Calu3 (cell line): ENCODE results near the gene FAM229A. TPM values are rescaled to one million over a fixed set of nuclear protein-coding genes. Genes with fewer than 3 reads are reported as not detected.

ENCODE experiments used
- BruUV-seq: library from RNA; stranded (reverse); fragments of 400-500 nt; replicated peaks from 2 replicates; lab custom pipeline; 2021; lab: Mats Ljungman, UMichigan
- CTCF ChIA-PET: fragments of 300-600 bp; sonication (Branson Sonifier 250); formaldehyde crosslinking; loops from one replicate; lab custom pipeline; 2022; ENCODE audit warnings: antibody characterized with exemption; lab: Charles Lee
- DNase-seq: peaks from one replicate; pipeline ENCODE4 v3.0.0; 2022
- H3K27ac Mint-ChIP-seq: one replicate; pipeline ENCODE4 v1.8.0; 2022; ENCODE audit warnings: mixed read lengths; ENCODE audit not compliant: unreplicated experiment
- H3K27me3 Mint-ChIP-seq: one replicate; pipeline ENCODE4 v1.8.0; 2022; ENCODE audit warnings: mixed read lengths; ENCODE audit not compliant: unreplicated experiment
- H3K36me3 Mint-ChIP-seq: one replicate; pipeline ENCODE4 v1.8.0; 2022; ENCODE audit warnings: mild to moderate bottlenecking, moderate library complexity, mixed read lengths; ENCODE audit not compliant: insufficient read depth, unreplicated experiment
- H3K4me1 Mint-ChIP-seq: one replicate; pipeline ENCODE4 v1.8.0; 2022; ENCODE audit warnings: mild to moderate bottlenecking, low read depth, mixed read lengths; ENCODE audit not compliant: unreplicated experiment
- H3K4me3 Mint-ChIP-seq: one replicate; pipeline ENCODE4 v1.8.0; 2022; ENCODE audit warnings: mild to moderate bottlenecking, low read depth, moderate library complexity, mixed read lengths; ENCODE audit not compliant: unreplicated experiment
- H3K9me3 Mint-ChIP-seq: one replicate; pipeline ENCODE4 v1.8.0; 2022; ENCODE audit warnings: low read depth, mixed read lengths; ENCODE audit not compliant: unreplicated experiment
- intact Hi-C: fragments of 100-400 bp; cut with micrococcal nuclease; formaldehyde crosslinking; loops from one replicate; pipeline ENCODE4 v1.10.0; 2022; ENCODE audit not compliant: unreplicated experiment
- total RNA-seq: library from RNA; stranded (reverse); gene quantifications from 2 replicates; pipeline ENCODE4 v1.2.3, GENCODE V29; 2022
- TF ChIP-seq, protein P1 (sequence below): fragments of 200-600 bp; IDR thresholded peaks from one replicate; pipeline ENCODE4 v1.8.0; 2022; ENCODE audit warnings: antibody characterized with exemption; ENCODE audit not compliant: unreplicated experiment

The FAM229A gene
- total RNA-seq, 1 experiment from 2014 or later = 7.3 TPM

DNA sequence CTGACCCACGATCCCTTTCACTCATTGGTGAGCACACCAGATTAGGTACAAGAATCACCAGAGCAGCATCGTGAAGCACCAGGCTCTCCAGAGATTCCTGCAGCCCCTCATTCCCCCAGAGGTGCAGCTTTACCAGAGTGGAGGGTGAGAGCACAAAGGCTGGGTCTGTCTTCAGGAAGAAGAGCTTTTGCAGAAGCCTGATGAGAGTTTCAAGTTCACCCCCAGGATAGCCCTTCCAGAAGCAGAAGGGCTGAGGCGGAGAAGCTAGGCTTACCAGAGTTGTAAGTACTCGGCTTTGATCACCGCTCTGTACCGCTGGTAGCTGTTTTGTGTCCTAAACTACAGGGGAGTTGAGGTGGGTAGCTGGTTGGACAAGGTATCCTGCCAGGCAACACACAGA lies 3.2 kb upstream of the FAM229A start:
- no TSS peak for BruUV-seq
- intact Hi-C loops = no loop called here
- CTCF ChIA-PET = no interaction called here
- TF ChIP-seq, protein P1, sequence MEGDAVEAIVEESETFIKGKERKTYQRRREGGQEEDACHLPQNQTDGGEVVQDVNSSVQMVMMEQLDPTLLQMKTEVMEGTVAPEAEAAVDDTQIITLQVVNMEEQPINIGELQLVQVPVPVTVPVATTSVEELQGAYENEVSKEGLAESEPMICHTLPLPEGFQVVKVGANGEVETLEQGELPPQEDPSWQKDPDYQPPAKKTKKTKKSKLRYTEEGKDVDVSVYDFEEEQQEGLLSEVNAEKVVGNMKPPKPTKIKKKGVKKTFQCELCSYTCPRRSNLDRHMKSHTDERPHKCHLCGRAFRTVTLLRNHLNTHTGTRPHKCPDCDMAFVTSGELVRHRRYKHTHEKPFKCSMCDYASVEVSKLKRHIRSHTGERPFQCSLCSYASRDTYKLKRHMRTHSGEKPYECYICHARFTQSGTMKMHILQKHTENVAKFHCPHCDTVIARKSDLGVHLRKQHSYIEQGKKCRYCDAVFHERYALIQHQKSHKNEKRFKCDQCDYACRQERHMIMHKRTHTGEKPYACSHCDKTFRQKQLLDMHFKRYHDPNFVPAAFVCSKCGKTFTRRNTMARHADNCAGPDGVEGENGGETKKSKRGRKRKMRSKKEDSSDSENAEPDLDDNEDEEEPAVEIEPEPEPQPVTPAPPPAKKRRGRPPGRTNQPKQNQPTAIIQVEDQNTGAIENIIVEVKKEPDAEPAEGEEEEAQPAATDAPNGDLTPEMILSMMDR = no peak
- Mint-ChIP-seq H3K27me3 (no peaks in the 10 kb centered on the region), H3K27ac (no peak overlapping the region), H3K4me3 (no peak overlapping the region), H3K36me3 (peaks cover 45% of the 10 kb centered on the region), H3K9me3 (no peaks in the 10 kb centered on the region), H3K4me1 (peaks cover 17% of the 10 kb centered on the region)
- no peak for DNase-seq

DNA sequence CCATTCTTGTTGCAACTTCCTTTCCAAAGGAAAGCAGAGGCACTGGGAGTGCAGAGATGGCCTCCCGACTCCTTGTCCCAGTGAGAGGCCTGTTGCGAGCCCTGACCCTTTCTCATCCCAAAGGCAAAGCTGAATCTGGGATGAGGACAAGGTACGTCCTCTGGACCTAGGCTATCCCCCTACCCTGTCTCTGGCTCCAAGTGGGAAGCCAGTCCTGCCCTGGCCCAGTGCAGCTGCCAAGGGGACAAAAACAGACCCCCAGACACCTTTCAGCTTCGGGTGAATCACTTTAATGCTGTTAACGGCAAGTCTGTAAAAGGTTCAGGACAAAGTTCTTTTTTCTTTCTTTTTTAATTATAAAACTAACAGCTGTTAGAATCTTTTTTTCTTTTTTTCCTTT lies 2.6 kb upstream of the FAM229A start:
- H3K27me3 Mint-ChIP-seq = no peaks in the 10 kb centered on the region
- H3K9me3 Mint-ChIP-seq = no peaks in the 10 kb centered on the region
- TF ChIP-seq, protein P1 = no peak
- no TSS peak for BruUV-seq
- intact Hi-C loops = no loop called here
- peaks cover 46% of the 10 kb centered on the region for H3K36me3 Mint-ChIP-seq
- CTCF ChIA-PET = no interaction called here
- no peak overlapping the region for H3K27ac Mint-ChIP-seq
- H3K4me1 Mint-ChIP-seq = peaks cover 17% of the 10 kb centered on the region
- H3K4me3 Mint-ChIP-seq = no peak overlapping the region
- no peak for DNase-seq

DNA sequence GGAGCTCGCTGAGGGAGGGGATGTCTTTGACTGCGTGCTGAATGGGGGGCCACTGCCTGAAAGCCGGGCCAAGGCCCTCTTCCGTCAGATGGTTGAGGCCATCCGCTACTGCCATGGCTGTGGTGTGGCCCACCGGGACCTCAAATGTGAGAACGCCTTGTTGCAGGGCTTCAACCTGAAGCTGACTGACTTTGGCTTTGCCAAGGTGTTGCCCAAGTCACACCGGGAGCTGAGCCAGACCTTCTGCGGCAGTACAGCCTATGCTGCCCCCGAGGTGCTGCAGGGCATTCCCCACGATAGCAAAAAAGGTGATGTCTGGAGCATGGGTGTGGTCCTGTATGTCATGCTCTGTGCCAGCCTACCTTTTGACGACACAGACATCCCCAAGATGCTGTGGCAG lies 1.4 kb upstream of the FAM229A start:
- TF ChIP-seq, protein P1 = no peak
- no peaks in the 10 kb centered on the region for H3K27me3 Mint-ChIP-seq
- no peak for DNase-seq
- intact Hi-C loops = no loop called here
- no peak overlapping the region for H3K4me3 Mint-ChIP-seq
- H3K27ac Mint-ChIP-seq = no peak overlapping the region
- no TSS peak for BruUV-seq
- H3K9me3 Mint-ChIP-seq = no peaks in the 10 kb centered on the region
- peaks cover 17% of the 10 kb centered on the region for H3K4me1 Mint-ChIP-seq
- CTCF ChIA-PET = interaction anchor here (0.7 to 1.0 kb wide), 2 partner anchors 9 to 512 kb away, joined by 3 to 4 read pairs; no protein-coding TSS in a partner anchor
- H3K36me3 Mint-ChIP-seq = peaks cover 52% of the 10 kb centered on the region

DNA sequence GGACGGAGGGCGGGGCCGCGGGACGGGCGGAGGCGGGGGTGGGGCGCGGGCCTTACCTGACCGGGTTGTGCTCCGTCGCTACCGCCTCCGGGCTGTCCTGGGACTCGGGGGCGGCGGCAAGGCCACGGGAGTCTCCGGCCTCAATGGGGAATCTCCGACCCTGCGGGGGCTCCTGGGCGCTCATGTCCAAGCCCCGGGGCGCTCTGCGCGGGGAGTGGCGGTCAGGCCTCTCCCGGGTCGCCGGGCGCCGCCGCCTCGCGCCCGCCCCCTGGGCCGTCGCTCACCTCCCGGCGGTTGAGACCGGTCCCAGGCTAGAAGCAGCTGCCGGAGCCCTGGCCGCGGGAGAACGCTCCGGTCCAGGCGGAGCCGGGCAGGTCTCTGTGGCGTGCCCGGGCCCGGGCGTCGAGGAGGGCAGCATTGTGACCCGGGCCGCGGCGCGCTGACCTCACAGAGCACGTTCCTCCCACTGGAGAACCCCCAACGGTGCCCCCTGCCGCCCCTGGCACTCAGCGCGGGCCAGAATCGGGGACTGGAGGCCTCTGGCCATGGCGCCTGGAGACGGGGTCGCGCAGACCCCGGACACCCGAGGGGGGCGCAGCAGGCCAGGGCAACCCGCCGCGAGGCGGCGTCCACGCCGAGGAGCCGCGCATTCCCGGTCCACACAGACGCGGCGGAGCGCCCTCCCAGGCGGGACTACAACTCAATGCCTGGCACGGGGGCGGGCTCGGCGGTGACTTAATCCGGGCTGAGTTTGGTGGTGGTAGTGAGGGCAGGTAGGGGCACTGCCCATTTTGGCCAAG lies 411 bp downstream of the FAM229A start:
- H3K4me3 Mint-ChIP-seq = peak overlapping the region; percentile 61
- no peak overlapping the region for H3K27ac Mint-ChIP-seq
- no peaks in the 10 kb centered on the region for H3K9me3 Mint-ChIP-seq
- intact Hi-C loops = no loop called here
- CTCF ChIA-PET = no interaction called here
- DNase-seq = peak; percentile 53
- H3K4me1 Mint-ChIP-seq = peaks cover 17% of the 10 kb centered on the region
- BruUV-seq = no TSS peak
- H3K27me3 Mint-ChIP-seq = no peaks in the 10 kb centered on the region
- H3K36me3 Mint-ChIP-seq = peaks cover 52% of the 10 kb centered on the region
- TF ChIP-seq, protein P1 = no peak
